Neural progenitor cell (in vitro differentiated cells): ENCODE measurements around the gene C1orf21. TPM values are rescaled to one million over a fixed set of nuclear protein-coding genes. Genes with fewer than 3 reads are reported as not detected.

Source experiments
- DNase-seq: peaks from one replicate; pipeline ENCODE4 v3.0.0-alpha.2; 2016; ENCODE audit warnings: low spot score
- H2AFZ ChIP-seq: fragments of 200-600 bp; sonication (generic); replicated peaks from 2 replicates; pipeline ENCODE4 v1.6.1; 2016; ENCODE audit warnings: antibody characterized with exemption
- H3F3A ChIP-seq: fragments of 200-600 bp; sonication (generic); 2 replicates; pipeline ENCODE4 v1.6.1; 2016; ENCODE audit warnings: antibody characterized with exemption, low read depth
- H3K27ac ChIP-seq: fragments of 200-600 bp; sonication (generic); 2 replicates; pipeline ENCODE4 v1.5.1; 2016; ENCODE audit warnings: mild to moderate bottlenecking
- H3K27me3 ChIP-seq: fragments of 200-600 bp; sonication (generic); 2 replicates; pipeline ENCODE4 v1.6.1; 2016; ENCODE audit warnings: mild to moderate bottlenecking, moderate library complexity
- H3K36me3 ChIP-seq: fragments of 200-600 bp; sonication (generic); 2 replicates; pipeline ENCODE4 v1.5.1; 2016
- H3K4me1 ChIP-seq: fragments of 200-600 bp; sonication (generic); 2 replicates; pipeline ENCODE4 v1.6.1; 2016; ENCODE audit warnings: mixed run types
- H3K4me2 ChIP-seq: fragments of 200-600 bp; sonication (generic); 2 replicates; pipeline ENCODE4 v1.6.1; 2016
- H3K4me3 ChIP-seq: fragments of 200-600 bp; sonication (generic); 2 replicates; pipeline ENCODE4 v1.5.1; 2016
- H3K79me2 ChIP-seq: fragments of 200-600 bp; sonication (generic); 2 replicates; pipeline ENCODE4 v1.6.1; 2016; ENCODE audit warnings: low read depth
- H3K9ac ChIP-seq: fragments of 200-600 bp; sonication (generic); 2 replicates; pipeline ENCODE4 v1.6.1; 2016
- H3K9me3 ChIP-seq: fragments of 200-600 bp; sonication (generic); 2 replicates; pipeline ENCODE4 v1.5.1; 2016; ENCODE audit warnings: low read depth
- H4K20me1 ChIP-seq: fragments of 200-600 bp; sonication (generic); 2 replicates; pipeline ENCODE4 v1.6.1; 2016; ENCODE audit warnings: low read depth
- H3K27ac Mint-ChIP-seq: 3 replicates; pipeline ENCODE4 v1.8.0; 2021; ENCODE audit warnings: mixed read lengths
- H3K27me3 Mint-ChIP-seq: 2 replicates; pipeline ENCODE4 v1.8.0; 2022; ENCODE audit warnings: low read depth, mild to moderate bottlenecking, inconsistent platforms, moderate library complexity, mixed read lengths; ENCODE audit not compliant: insufficient read depth
- H3K36me3 Mint-ChIP-seq: 3 replicates; pipeline ENCODE4 v1.8.0; 2021; ENCODE audit warnings: mixed read lengths
- H3K4me1 Mint-ChIP-seq: 3 replicates; pipeline ENCODE4 v1.8.0; 2021; ENCODE audit warnings: mixed read lengths
- H3K4me3 Mint-ChIP-seq: 3 replicates; pipeline ENCODE4 v1.8.0; 2021; ENCODE audit warnings: mild to moderate bottlenecking, moderate library complexity, mixed read lengths
- H3K9me3 Mint-ChIP-seq: 3 replicates; pipeline ENCODE4 v1.8.0; 2020; ENCODE audit warnings: mixed read lengths
- CTCF ChIP-seq: fragments of 200-600 bp; sonication (generic); IDR thresholded peaks from 2 replicates; pipeline ENCODE4 v1.5.1; 2017; ENCODE audit warnings: antibody characterized with exemption, mild to moderate bottlenecking
- EZH2 ChIP-seq: fragments of 200-600 bp; sonication (generic); IDR thresholded peaks from 2 replicates; pipeline ENCODE4 v1.6.1; 2017; ENCODE audit warnings: antibody characterized with exemption, mild to moderate bottlenecking, moderate library complexity
- EZH2phosphoT487 ChIP-seq: fragments of 200-600 bp; sonication (generic); IDR thresholded peaks from 2 replicates; pipeline ENCODE4 v1.6.1; 2017; ENCODE audit warnings: antibody characterized with exemption
- total RNA-seq: library from RNA; depleted of rRNA; stranded (reverse); fragments of >200 nt; gene quantifications from 2 replicates; pipeline ENCODE4 v1.2.3, GENCODE V29; 2015; ENCODE audit warnings: low replicate concordance

Gene C1orf21
- total RNA-seq, 1 donor from 2014 or later: 117 TPM

GRCh38 chr1:184482136-184482535 lies 95.3 kb downstream of the C1orf21 start:
- no peaks in the 10 kb centered on the region for H3K36me3 ChIP-seq
- H3K27me3 ChIP-seq: no peaks in the 10 kb centered on the region
- H3K27me3 Mint-ChIP-seq: no peaks in the 10 kb centered on the region
- no peak overlapping the region for H3K27ac Mint-ChIP-seq
- no peak overlapping the region for H3K27ac ChIP-seq
- H3K4me1 Mint-ChIP-seq: peaks cover 13% of the 10 kb centered on the region
- no peak overlapping the region for H2AFZ ChIP-seq
- H3K4me3 ChIP-seq: no peak overlapping the region
- no peaks in the 10 kb centered on the region for H3K9me3 ChIP-seq
- peaks cover 34% of the 10 kb centered on the region for H3K36me3 Mint-ChIP-seq
- H3K4me2 ChIP-seq: no peak overlapping the region
- H4K20me1 ChIP-seq: peaks cover 23% of the 10 kb centered on the region
- peaks cover 4% of the 10 kb centered on the region for H3K9me3 Mint-ChIP-seq
- peaks cover 43% of the 10 kb centered on the region for H3K79me2 ChIP-seq
- H3K4me3 Mint-ChIP-seq: no peak overlapping the region
- H3K9ac ChIP-seq: no peak overlapping the region
- H3F3A ChIP-seq: peaks cover 19% of the 10 kb centered on the region
- H3K4me1 ChIP-seq: peaks cover 27% of the 10 kb centered on the region
- no peak for DNase-seq
- TF ChIP-seq EZH2phosphoT487 (no peak), EZH2 (no peak), CTCF (no peak)

- H2AFZ ChIP-seq: no peak overlapping the region
- peaks cover 30% of the 10 kb centered on the region for H3K4me1 ChIP-seq
- no peak overlapping the region for H3K4me3 Mint-ChIP-seq
- peaks cover 4% of the 10 kb centered on the region for H3K9me3 Mint-ChIP-seq
- no peaks in the 10 kb centered on the region for H3K27me3 ChIP-seq
- no peak overlapping the region for H3K4me3 ChIP-seq
- H3K36me3 Mint-ChIP-seq: peaks cover 26% of the 10 kb centered on the region
- no peak overlapping the region for H3K27ac ChIP-seq
- peaks cover 19% of the 10 kb centered on the region for H3F3A ChIP-seq
- H4K20me1 ChIP-seq: peaks cover 34% of the 10 kb centered on the region
- H3K9me3 ChIP-seq: no peaks in the 10 kb centered on the region
- H3K36me3 ChIP-seq: no peaks in the 10 kb centered on the region
- peaks cover 17% of the 10 kb centered on the region for H3K4me1 Mint-ChIP-seq
- no peak overlapping the region for H3K9ac ChIP-seq
- H3K79me2 ChIP-seq: peaks cover 54% of the 10 kb centered on the region
- TF ChIP-seq EZH2phosphoT487 (no peak), EZH2 (no peak), CTCF (no peak)
- H3K4me2 ChIP-seq: no peak overlapping the region
- no peaks in the 10 kb centered on the region for H3K27me3 Mint-ChIP-seq
- no peak overlapping the region for H3K27ac Mint-ChIP-seq
- no peak for DNase-seq
Observed at GRCh38 chr1:184483101-184483683, 96.4 kb downstream of the C1orf21 start.

- Mint-ChIP-seq H3K4me3 (no peak overlapping the region), H3K36me3 (peaks cover 7% of the 10 kb centered on the region), H3K9me3 (no peaks in the 10 kb centered on the region), H3K27ac (no peak overlapping the region), H3K4me1 (peaks cover 20% of the 10 kb centered on the region), H3K27me3 (no peaks in the 10 kb centered on the region)
- no peak for TF ChIP-seq EZH2
- no peak for TF ChIP-seq EZH2phosphoT487
- TF ChIP-seq CTCF: no peak
- H3K79me2 ChIP-seq: peaks cover 81% of the 10 kb centered on the region
- H3K27me3 ChIP-seq: no peaks in the 10 kb centered on the region
- H3K9ac ChIP-seq: no peak overlapping the region
- no peak overlapping the region for H3K4me2 ChIP-seq
- H3K36me3 ChIP-seq: no peaks in the 10 kb centered on the region
- H3K4me1 ChIP-seq: peaks cover 24% of the 10 kb centered on the region
- H3F3A ChIP-seq: peaks cover 5% of the 10 kb centered on the region
- H3K4me3 ChIP-seq: no peak overlapping the region
- no peaks in the 10 kb centered on the region for H3K9me3 ChIP-seq
- DNase-seq: no peak
- no peak overlapping the region for H2AFZ ChIP-seq
- H4K20me1 ChIP-seq: peaks cover 32% of the 10 kb centered on the region
- peak overlapping the region; percentile 61 for H3K27ac ChIP-seq
Observed at GRCh38 chr1:184485751-184486723, 99.2 kb downstream of the C1orf21 start.
